HG02870 (cell line): ENCODE results near the gene DNAJC7.
"Not testable (repeated sequence)": the region's sequence is repeated elsewhere in the genome, so short reads cannot be mapped to it uniquely, and the experiment has no call there.

Experiments used
- ATAC-seq: cut with Tn5 transposase; IDR thresholded peaks from one replicate; pipeline ENCODE4 v1.9.1; 2021; ENCODE audit warnings: mild to moderate bottlenecking, moderate library complexity; ENCODE audit not compliant: unreplicated experiment

DNAJC7 gene

DNA sequence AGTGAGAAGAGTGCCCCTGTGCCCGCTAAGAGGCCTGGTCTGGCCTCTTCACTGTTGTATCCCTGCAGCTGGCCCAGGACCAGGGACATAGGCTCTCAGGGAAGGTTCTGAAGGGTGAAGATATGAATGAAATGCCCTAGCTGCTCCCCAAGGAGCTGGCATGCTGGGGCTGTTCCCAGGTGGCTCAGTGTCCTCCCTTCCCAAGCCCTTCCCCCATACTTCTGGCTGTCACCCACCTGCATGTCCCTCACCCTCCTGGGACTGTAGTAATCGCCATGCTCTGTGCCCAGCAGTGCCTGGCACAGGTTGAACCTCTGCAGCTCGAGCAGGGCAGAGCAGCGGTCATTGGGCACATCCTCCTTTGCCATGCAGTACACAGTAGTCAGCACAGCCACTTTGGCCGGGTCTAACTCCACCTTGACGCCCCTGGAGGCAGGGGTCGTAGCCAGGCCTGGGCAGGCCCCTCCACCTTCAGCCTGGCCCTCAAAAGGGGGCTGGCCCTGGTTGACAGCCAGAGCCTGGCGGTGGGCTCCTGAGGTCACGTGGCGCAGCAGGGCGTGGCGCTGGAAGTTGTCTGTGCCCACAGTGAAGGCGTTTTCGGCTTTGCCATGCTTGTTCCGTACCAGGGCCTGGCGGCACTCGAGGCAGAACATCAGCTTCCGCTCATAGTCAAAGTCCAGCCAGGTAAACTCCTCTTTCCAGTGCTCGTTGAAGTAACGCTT lies 25.5 kb upstream of the DNAJC7 start:
- ATAC-seq, result no peak

DNA sequence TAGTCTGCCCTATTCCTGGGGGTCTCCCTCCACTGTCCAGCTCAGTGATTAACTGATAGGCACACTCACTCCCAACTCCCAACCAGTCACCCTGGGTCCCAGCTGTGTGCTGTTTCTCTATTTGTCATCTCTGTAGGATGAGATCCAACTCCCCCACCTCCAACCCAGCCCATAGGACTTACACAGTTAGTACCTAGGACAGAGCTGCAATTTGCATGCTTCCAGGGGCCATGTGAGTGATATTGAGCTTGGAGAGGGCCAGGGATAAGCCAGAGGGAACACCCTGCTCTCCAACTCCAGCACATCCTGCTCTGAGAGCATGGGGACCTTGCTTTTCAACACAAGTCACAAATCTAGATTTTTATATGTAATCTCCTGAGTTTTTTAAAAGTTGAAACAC lies 24.4 kb upstream of the DNAJC7 start:
- no peak for ATAC-seq

DNA sequence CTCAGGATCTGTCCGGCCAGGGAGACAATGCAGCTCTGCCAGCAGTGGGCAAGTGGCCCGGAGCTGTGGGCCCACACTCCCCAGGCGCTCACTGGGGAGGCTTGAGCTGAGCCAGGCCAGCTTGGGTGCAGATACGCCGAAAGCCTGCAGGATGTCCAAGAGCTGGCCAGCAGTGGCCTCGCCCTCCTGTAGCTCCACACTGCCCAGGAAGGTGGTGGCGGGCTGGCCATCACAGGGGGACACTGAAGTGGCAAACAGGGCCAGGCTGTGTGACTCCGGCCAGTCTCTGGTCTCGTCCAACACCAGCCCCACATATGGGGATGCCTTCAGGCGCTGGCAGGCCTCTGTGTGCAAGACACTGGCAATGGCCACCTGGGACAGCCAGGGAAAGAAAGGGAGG lies 23.6 kb upstream of the DNAJC7 start:
- ATAC-seq, result no peak

DNA sequence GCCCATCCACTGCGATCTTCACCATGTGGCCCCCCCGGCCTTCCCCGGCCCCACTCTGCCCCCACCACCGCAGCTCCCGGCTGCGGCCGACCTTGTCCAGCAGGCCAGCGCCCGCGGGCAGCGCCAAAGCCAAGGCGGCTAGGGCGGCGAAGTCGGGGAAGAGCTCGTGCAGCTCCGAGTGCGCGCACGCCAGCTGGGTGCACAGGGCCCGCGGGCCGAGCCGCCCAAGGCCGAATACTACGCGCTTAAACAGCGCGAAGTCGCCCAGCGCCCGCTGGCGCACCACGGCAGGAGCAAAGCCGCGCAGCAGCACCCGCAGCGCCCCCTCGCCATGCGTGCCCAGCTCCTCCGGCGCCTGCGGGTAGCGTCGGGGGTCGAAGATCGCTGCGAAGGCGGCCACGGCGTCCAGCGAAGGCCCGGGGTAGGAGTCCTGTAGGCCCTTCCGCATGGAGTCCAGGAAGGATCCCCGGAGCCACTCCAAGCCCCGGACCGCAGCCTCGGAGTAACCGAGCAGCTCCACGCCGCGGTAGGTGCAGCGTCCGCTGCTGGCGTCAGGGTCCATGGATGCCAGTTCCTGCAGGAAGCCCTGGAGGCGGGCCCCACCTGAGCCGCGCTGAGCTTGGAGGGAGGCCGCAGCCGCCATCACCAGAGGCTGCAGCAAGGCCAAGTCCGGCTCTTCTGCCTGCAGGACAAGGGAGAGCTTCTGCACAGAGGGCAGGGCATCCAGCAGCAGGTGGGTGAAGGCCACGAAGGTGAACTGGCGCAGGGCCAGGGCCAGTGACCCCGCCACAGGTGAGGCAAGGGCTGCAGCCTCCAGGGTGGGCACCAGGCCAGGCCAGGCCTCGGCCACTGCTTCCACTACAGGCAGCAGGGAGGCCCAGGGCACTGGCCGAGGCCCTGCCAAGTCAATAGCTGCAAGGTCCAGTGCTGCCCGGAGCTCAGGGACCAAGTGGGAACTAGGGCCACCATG lies 22.8 kb upstream of the DNAJC7 start:
- no peak for ATAC-seq

DNA sequence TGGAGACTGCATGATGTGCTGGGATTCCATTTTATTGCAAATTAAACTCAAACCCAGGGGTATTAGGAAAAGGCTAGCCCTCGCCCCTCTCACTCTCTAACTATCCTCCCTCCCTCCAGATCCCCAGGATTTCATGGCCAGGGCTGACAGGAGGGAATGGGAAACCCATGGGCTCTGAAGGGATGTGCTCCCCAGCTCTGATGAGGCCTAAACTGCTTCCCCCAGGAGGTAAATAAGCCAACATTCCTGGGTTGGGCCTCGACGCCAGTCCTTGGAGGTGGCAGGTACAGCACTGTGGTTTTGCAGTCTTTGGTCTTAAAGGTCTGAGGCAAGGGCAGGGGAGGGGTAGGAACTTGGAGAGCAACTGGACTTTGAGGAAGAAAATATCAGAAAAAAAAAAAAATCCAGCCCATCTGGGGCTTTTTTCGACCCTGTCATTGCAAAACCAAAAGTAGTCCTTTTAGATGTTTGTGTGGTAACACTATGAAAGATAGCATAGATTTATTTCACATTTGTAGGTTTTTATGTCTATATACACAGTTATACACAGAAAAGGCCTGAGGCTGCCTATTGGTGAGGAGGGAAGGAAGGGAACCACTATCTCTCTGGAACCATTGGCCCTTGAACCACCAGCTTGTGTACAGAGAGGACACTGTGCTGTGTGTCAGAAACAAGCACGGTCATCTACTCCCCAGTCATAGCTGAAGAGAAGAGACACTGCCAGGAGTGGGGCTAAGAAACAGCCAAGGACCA lies 21.2 kb upstream of the DNAJC7 start:
- ATAC-seq, result no peak

DNA sequence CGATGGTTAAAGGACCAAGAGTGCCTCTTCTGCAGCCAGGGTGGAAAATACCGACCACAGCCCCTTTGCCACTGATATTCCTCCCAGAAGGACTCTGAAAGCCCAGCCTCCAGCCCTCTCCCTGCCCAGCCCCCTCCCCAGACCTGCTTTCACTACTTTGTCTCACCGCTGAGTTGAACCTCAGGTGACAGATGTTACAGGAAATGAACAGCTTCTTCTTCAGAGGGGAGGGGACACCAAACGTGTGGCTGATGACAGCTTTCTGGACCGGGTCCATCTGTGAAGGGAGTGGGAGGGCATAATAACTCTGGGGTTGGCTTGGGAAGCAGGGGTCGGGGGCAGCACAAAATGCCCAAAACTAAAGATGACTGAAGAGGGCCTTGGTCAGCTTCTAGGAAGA lies 16.8 kb upstream of the DNAJC7 start:
- no peak for ATAC-seq

DNA sequence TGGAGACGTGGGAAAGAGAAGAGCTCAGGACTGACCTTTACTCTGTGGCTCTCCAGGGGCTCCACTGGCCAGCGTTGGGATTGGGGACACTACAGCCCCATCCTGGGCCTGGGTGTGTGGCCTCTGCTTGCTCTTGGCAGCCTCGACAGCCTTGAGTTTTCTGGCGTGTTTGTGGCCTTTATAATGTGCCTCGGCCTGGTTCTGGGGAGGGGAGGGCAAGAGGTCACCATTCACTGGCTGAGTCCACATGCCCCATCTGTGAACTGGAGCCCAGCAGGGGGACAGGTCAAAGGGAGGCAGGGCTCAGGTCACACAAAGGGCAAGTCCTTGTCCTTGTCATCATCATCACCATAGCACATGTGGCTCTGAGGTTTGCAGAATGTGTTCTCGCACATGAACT lies 14.3 kb upstream of the DNAJC7 start:
- ATAC-seq, result no peak

DNA sequence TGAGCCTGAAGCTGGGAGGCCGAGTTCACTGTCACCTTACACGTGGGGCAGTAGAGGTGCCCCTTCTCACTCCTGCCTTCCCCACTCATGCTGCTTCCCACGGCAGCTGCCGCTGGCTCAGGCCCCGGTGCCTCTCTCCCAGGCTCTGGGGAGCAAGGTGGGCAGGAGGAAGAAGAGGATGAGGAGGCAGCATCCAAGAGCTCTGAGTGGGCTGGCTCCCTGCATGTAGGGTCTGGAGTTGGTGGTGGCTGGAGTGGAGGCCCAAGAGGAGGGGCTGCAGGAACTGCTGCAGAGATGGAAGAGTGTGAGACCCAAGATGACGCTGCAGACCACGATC lies 11.5 kb upstream of the DNAJC7 start:
- ATAC-seq, result no peak

DNA sequence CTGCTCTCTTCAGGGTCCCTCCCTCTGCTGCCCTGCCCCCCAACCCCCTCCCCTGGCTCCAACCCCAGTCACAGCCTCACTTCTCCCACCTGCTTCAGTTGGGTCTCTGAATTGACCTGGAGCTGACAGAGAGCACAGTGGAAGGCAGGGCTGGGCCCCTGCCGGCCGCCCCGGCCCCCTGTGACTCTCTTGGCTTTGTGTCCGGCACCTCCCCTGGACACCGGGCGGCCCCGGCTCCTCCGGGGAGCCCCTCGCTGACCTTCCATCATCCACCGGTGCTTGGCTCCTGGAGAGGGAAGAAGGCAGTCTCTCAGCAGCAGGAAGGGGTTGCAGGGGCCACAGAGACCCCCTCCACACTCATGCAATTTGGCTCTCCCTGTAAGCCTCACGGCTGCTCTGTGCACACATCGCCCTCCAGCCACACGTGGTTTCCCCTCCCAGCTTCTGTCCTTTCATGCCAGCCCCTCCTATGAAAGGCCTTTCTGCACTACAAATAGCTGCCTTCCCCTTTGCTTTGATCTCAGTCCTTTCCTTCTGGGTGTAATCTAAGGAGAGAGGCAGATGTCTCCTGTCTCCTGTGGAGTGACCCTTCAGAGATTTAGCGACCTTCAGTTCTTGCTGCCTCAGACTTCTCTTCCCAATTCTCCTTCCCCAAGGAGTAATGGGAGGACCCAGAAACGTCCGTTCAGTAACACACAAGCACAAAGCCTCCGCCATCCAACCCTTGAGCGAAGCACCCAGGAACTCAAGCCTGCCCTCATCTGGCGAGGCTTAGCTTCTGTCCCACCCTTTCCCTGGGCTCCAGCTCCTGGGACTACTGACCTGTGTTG lies 10.9 kb upstream of the DNAJC7 start:
- no peak for ATAC-seq

DNA sequence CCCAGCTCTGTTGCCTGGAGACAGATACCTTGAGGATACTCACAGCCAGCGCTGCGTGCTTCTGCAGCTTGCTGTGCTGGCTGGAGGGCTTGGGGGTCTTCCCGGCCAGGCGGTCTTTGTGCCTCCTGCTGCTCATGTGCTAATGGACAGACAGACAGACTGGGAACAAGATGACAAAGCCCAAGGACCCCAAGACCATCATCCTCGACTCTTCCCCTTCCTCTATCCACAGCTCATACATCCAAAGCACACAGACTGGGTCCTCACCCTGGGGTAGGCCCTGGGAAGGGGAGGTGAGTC lies 10.3 kb upstream of the DNAJC7 start:
- ATAC-seq, result no peak

DNA sequence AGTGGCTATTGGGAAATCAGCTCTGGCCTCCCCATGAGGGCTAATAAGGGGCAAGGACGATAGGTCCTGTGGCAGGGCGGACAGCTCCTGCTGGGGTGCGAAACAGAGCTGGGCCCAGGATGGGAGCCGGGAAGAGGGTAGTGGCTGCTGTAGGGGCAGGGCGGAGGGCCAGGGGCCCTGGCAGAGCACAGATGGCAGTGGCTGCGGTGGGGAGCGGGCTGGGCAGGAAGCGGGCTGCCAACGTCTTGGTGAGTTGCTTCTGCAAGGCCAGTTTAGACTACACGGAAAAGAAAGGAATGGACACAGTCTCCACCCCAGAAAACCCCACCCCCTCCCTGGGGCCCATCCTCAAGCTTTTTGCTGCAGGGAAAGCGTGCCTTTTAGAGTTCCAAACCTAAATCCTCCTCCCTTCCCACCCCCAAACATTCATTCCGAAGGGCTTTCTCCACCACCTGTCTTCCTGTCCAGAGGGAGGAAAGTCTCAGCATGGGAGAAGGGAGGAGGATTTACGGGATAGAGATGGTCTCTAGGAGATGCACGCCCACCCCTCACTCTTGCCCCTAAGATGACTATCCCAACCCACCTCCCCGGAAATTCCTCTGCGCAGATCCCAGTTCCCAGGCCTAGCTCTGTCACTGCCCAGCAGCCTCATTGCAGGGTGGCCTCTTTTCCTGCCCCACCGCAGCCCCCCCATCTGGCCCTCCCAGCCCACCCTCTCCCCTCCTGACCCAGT lies 9.8 kb upstream of the DNAJC7 start:
- no peak for ATAC-seq

DNA sequence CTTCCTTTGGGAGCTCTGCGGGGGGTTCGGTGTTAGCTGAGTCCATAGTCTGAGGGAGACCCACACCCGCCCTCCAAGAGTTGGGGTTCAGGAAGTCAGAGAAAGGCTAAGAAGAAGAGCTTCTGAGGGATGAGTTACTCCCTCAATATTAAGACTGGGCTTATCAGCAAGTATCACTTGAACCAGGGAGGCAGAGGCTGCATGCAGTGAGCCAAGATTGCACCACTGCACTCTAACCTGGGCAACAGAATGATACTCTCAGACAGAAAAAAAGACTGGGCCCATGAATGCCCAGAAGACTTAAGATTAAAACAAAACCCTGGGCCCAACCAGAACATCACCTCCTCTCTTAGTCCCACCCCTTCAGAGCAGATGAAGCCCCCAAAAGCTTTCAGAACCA lies 8.7 kb upstream of the DNAJC7 start:
- ATAC-seq, result no peak

DNA sequence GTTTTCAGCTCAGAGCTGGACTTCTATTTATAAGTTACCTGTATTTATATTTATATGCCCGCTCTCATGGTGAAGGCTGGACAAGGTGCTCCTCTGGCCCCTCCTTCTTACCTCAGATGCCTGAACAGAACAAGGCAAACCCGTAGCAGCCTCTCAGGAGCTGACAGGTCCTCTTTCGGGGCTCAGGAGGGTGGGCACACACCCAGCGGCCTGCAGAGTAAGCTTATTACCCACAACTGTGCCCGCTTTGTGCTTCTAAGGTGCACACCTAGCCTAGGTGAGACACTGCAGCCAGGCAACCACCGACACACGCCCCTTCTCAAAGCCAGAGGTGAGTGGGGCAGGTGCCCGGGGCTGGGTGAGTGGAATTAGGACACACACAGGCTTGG lies 7.9 kb upstream of the DNAJC7 start:
- ATAC-seq, result no peak

DNA sequence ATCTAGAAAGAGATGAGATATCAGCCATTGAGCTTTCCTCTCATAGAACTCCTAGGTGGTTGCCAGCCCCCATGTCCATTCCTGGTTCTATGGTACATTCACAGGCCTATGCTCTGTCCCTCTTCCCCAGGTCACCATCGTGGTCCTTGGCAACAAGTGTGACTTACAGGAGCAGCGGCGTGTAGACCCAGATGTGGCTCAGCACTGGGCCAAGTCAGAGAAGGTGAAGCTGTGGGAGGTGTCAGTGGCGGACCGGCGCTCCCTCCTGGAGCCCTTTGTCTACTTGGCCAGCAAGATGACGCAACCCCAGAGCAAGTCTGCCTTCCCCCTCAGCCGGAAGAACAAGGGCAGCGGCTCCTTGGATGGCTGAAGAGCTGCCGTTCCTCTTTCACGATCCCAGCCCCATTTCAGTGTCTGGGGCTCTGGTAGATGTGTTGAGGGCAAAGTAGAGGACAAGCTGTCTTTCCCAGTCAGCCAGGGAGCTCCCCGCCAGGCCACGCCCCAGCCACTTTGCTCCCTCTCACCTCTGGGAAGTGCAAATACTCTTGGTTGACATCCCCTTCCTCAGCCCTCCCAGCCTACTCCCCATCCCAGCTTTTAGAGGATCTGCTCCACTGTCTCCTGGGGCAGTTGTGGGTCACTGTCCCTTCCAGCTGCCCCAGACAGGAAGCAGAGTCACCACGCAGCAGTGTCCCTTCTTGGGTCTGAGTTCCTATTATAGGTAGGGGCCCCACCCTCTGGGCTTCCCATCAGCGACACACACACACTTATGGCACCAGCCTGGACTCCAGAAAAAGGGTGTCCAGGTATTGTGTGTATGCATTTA lies 6.5 kb upstream of the DNAJC7 start:
- ATAC-seq, result no peak

DNA sequence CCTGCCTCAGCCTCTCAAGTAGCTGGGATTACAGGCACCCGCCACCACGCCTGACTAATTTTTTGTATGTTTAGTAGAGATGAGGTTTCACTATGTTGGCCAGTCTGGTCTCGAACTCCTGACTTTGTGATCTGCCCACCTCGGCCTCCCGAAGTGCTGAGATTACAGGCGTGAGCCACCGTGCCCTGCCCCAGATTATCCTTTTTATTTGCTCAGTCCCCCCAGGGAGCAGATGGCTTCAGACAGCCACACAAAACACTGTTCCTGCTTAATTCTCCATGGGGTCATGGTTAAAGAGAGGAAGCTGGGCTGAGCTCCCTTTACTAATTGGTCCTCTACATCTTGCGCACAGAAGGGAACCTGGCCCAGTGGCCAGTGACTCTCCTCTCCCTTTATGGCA lies 3.6 kb upstream of the DNAJC7 start:
- not testable (repeated sequence) for ATAC-seq

DNA sequence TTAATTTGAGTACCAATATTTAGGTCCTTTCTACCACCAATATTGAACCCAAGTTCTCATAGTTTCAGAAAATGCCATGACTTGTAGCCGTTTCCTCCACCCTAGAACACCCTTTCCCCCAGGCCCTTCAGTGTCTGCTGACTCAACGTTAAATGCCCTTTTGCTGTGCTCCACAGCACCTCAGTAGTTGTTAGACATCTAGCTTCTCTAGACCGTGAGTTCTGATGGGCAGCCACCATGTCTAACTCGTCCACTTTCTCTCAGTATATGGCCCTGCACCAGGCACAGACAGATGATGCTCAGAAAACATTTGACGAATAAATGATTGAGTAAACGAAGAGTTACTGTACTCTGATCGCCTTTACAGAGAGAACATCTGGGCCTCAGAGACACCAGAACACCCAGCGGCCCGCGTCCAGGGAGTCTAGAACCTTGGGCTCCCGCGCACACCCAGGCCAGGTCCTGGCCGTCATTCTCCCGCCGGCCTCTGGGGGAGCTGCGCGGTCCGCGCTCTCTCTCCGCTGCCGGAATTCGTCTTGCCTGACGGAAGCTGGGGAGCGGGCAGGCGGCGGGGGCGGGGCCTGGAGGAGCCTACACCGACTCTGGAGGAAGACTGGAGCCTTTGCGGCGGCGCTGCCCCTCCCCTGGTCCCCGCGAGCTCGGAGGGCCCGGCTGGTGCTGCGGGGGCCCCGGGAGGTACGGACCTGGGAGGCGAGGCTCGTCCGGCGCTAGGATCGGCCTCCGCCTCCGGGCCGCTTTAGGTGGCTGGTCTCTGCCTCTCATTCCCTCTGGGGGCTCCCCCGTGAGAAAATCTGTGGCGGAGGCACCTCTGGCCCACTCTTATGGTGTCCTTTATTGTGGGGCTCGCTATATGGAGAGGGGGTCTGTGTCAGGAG lies 2.5 kb upstream of the DNAJC7 start, which contains the start of gene NKIRAS2:
Gene NKIRAS2 (plus strand): TSS at position 582 of the 896 bp plus-strand sequence. CDS start 1,488 bp downstream, outside the sequence.
- peak; percentile 47 for ATAC-seq

DNA sequence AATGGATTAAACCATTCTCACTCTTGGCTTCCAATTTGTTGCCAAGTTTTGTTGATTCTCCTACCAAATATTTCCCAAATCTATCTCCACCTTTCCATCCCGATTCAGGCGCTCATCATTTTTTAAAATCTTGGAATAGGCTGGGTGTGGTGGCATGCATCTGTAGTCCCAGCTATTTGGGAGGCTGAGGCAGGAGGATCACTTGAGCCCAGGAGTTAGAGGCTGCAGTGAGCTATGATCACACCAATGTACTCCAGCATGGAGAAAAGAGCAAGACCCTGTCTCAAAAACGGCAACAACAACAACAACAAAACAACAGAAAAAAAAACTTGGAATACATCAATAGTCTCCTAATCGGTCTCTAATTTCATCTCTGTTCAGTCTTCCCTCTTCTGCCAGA lies 1.7 kb upstream of the DNAJC7 start:
- ATAC-seq, result no peak

DNA sequence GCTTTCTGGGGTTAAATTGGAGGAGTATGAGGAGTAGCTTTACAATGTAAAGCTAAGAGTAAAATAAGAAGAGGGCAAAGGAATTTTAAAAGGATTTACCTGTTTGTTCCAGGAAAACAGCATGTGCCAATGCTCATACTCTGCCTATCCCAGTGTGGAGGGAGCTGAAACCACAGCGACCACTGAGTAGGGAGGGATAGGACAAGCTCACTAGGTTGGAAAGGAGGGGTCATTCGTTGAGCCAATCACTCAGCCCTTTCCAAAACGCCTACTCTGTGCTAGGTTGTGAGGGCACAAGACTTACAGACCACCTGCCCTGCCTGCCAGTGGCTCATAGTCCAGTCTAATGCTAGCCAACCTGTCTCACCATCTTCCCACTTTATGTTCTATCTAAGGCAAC lies 1.1 kb upstream of the DNAJC7 start:
- ATAC-seq, result no peak
